Activated naive CD8-positive, alpha-beta T cell (primary cell): ENCODE measurements around the gene BABAM2.
"Not testable (repeated sequence)": the region's sequence is repeated elsewhere in the genome, so short reads cannot be mapped to it uniquely, and the experiment has no call there.

Experiments used
- H3K27ac Mint-ChIP-seq: one replicate; pipeline ENCODE4 v1.8.0; 2021; ENCODE audit warnings: mixed read lengths
- H3K27me3 Mint-ChIP-seq: one replicate; pipeline ENCODE4 v1.8.0; 2021; ENCODE audit warnings: mixed read lengths
- H3K36me3 Mint-ChIP-seq: one replicate; pipeline ENCODE4 v1.8.0; 2021; ENCODE audit warnings: mixed read lengths
- H3K4me1 Mint-ChIP-seq: one replicate; pipeline ENCODE4 v1.8.0; 2021; ENCODE audit warnings: low read depth, mixed read lengths
- H3K4me3 Mint-ChIP-seq: one replicate; pipeline ENCODE4 v1.8.0; 2021; ENCODE audit warnings: mild to moderate bottlenecking, mixed read lengths
- H3K9me3 Mint-ChIP-seq: one replicate; pipeline ENCODE4 v1.8.0; 2021; ENCODE audit warnings: low read depth, mixed read lengths

The BABAM2 gene

GRCh38 chr2:28021898-28022297 is 131.4 kb downstream of the BABAM2 start:
- Mint-ChIP-seq H3K27ac (no peak overlapping the region), H3K9me3 (no peaks in the 10 kb centered on the region), H3K4me3 (no peak overlapping the region), H3K4me1 (no peaks in the 10 kb centered on the region), H3K27me3 (no peaks in the 10 kb centered on the region), H3K36me3 (peaks cover 28% of the 10 kb centered on the region)

GRCh38 chr2:28025123-28025522 is 134.6 kb downstream of the BABAM2 start:
- Mint-ChIP-seq H3K4me3 (no peak overlapping the region), H3K9me3 (no peaks in the 10 kb centered on the region), H3K36me3 (peaks cover 35% of the 10 kb centered on the region), H3K27me3 (no peaks in the 10 kb centered on the region), H3K27ac (no peak overlapping the region), H3K4me1 (no peaks in the 10 kb centered on the region)

GRCh38 chr2:28026230-28026629 is 135.7 kb downstream of the BABAM2 start:
- not testable (repeated sequence) for H3K27ac Mint-ChIP-seq
- peaks cover 35% of the 10 kb centered on the region for H3K36me3 Mint-ChIP-seq

GRCh38 chr2:28028025-28028424 is 137.5 kb downstream of the BABAM2 start:
- peaks cover 35% of the 10 kb centered on the region for H3K36me3 Mint-ChIP-seq
- H3K27ac Mint-ChIP-seq: no peak overlapping the region
- H3K9me3 Mint-ChIP-seq: no peaks in the 10 kb centered on the region
- H3K4me3 Mint-ChIP-seq: no peak overlapping the region
- H3K27me3 Mint-ChIP-seq: no peaks in the 10 kb centered on the region
- H3K4me1 Mint-ChIP-seq: peaks cover 2% of the 10 kb centered on the region

More at GRCh38 chr2:28026230-28026629, 135.7 kb downstream of the BABAM2 start:
- H3K9me3 Mint-ChIP-seq, H3K4me1 Mint-ChIP-seq, H3K4me3 Mint-ChIP-seq, H3K27me3 Mint-ChIP-seq: not testable (repeated sequence)

GRCh38 chr2:28030600-28030999 is 140.1 kb downstream of the BABAM2 start:
- H3K27ac Mint-ChIP-seq: no peak overlapping the region
- no peaks in the 10 kb centered on the region for H3K27me3 Mint-ChIP-seq
- no peak overlapping the region for H3K4me3 Mint-ChIP-seq
- H3K4me1 Mint-ChIP-seq: peaks cover 2% of the 10 kb centered on the region
- no peaks in the 10 kb centered on the region for H3K9me3 Mint-ChIP-seq
- peaks cover 24% of the 10 kb centered on the region for H3K36me3 Mint-ChIP-seq

- no peaks in the 10 kb centered on the region for H3K27me3 Mint-ChIP-seq
- H3K36me3 Mint-ChIP-seq: peaks cover 8% of the 10 kb centered on the region
- H3K4me3 Mint-ChIP-seq: no peak overlapping the region
- H3K27ac Mint-ChIP-seq: no peak overlapping the region
- H3K4me1 Mint-ChIP-seq: peaks cover 2% of the 10 kb centered on the region
- no peaks in the 10 kb centered on the region for H3K9me3 Mint-ChIP-seq
Observed at GRCh38 chr2:28032816-28033215, 142.3 kb downstream of the BABAM2 start.

- Mint-ChIP-seq H3K27ac (no peak overlapping the region), H3K27me3 (no peaks in the 10 kb centered on the region), H3K4me3 (no peak overlapping the region), H3K9me3 (no peaks in the 10 kb centered on the region), H3K36me3 (peaks cover 4% of the 10 kb centered on the region), H3K4me1 (peaks cover 13% of the 10 kb centered on the region)
Observed at GRCh38 chr2:28034696-28035095, 144.2 kb downstream of the BABAM2 start.

GRCh38 chr2:28035163-28035690 is 144.7 kb downstream of the BABAM2 start:
- Mint-ChIP-seq H3K36me3 (peaks cover 4% of the 10 kb centered on the region), H3K27me3 (no peaks in the 10 kb centered on the region), H3K4me3 (no peak overlapping the region), H3K27ac (no peak overlapping the region), H3K9me3 (no peaks in the 10 kb centered on the region), H3K4me1 (peaks cover 13% of the 10 kb centered on the region)

- H3K27ac Mint-ChIP-seq: no peak overlapping the region
- H3K4me1 Mint-ChIP-seq: peaks cover 13% of the 10 kb centered on the region
- H3K27me3 Mint-ChIP-seq: no peaks in the 10 kb centered on the region
- no peaks in the 10 kb centered on the region for H3K9me3 Mint-ChIP-seq
- H3K36me3 Mint-ChIP-seq: peaks cover 4% of the 10 kb centered on the region
- no peak overlapping the region for H3K4me3 Mint-ChIP-seq
Observed at GRCh38 chr2:28035816-28036215, 145.3 kb downstream of the BABAM2 start.

GRCh38 chr2:28036307-28036706 is 145.8 kb downstream of the BABAM2 start:
- Mint-ChIP-seq H3K27me3 (no peaks in the 10 kb centered on the region), H3K4me3 (no peak overlapping the region), H3K9me3 (no peaks in the 10 kb centered on the region), H3K4me1 (peaks cover 13% of the 10 kb centered on the region), H3K27ac (no peak overlapping the region), H3K36me3 (peaks cover 6% of the 10 kb centered on the region)

- Mint-ChIP-seq H3K9me3 (no peaks in the 10 kb centered on the region), H3K36me3 (peaks cover 6% of the 10 kb centered on the region), H3K4me3 (no peak overlapping the region), H3K27ac (peak overlapping the region; percentile 7), H3K27me3 (no peaks in the 10 kb centered on the region), H3K4me1 (peaks cover 10% of the 10 kb centered on the region)
Observed at GRCh38 chr2:28038722-28039121, 148.2 kb downstream of the BABAM2 start.

- Mint-ChIP-seq H3K27ac (no peak overlapping the region), H3K36me3 (peaks cover 18% of the 10 kb centered on the region), H3K4me1 (no peaks in the 10 kb centered on the region), H3K4me3 (no peak overlapping the region), H3K27me3 (no peaks in the 10 kb centered on the region), H3K9me3 (no peaks in the 10 kb centered on the region)
Observed at GRCh38 chr2:28045676-28046351, 155.3 kb downstream of the BABAM2 start.

- Mint-ChIP-seq H3K4me3 (no peak overlapping the region), H3K27me3 (no peaks in the 10 kb centered on the region), H3K4me1 (no peaks in the 10 kb centered on the region), H3K27ac (no peak overlapping the region), H3K36me3 (peaks cover 24% of the 10 kb centered on the region), H3K9me3 (no peaks in the 10 kb centered on the region)
Observed at GRCh38 chr2:28046921-28047320, 156.4 kb downstream of the BABAM2 start.

- Mint-ChIP-seq H3K4me1 (no peaks in the 10 kb centered on the region), H3K27me3 (no peaks in the 10 kb centered on the region), H3K9me3 (no peaks in the 10 kb centered on the region), H3K27ac (no peak overlapping the region), H3K4me3 (no peak overlapping the region), H3K36me3 (peaks cover 28% of the 10 kb centered on the region)
Observed at GRCh38 chr2:28047681-28048080, 157.2 kb downstream of the BABAM2 start.

GRCh38 chr2:28048341-28048740 is 157.8 kb downstream of the BABAM2 start:
- H3K9me3 Mint-ChIP-seq: no peaks in the 10 kb centered on the region
- no peaks in the 10 kb centered on the region for H3K27me3 Mint-ChIP-seq
- H3K27ac Mint-ChIP-seq: no peak overlapping the region
- no peak overlapping the region for H3K4me3 Mint-ChIP-seq
- H3K36me3 Mint-ChIP-seq: peaks cover 29% of the 10 kb centered on the region
- no peaks in the 10 kb centered on the region for H3K4me1 Mint-ChIP-seq

- H3K27ac Mint-ChIP-seq: no peak overlapping the region
- no peaks in the 10 kb centered on the region for H3K27me3 Mint-ChIP-seq
- no peak overlapping the region for H3K4me3 Mint-ChIP-seq
- peaks cover 28% of the 10 kb centered on the region for H3K36me3 Mint-ChIP-seq
- H3K4me1 Mint-ChIP-seq: no peaks in the 10 kb centered on the region
- H3K9me3 Mint-ChIP-seq: no peaks in the 10 kb centered on the region
Observed at GRCh38 chr2:28049416-28049815, 158.9 kb downstream of the BABAM2 start.
